Endodermal cell (in vitro differentiated cells): ENCODE measurements around the gene DIRAS1. TPM values are rescaled to one million over a fixed set of nuclear protein-coding genes. Genes with fewer than 3 reads are reported as not detected.

Experiments
- DNase-seq: peaks from one replicate; pipeline ENCODE4 v3.0.0-alpha.2; 2017
- H3K27ac ChIP-seq: 2 replicates; pipeline ENCODE4 v1.5.1; 2013; ENCODE audit warnings: mild to moderate bottlenecking, low read depth, low read length, moderate library complexity
- H3K27me3 ChIP-seq: 2 replicates; pipeline ENCODE4 v1.6.1; 2013; ENCODE audit warnings: mild to moderate bottlenecking, low read length, moderate library complexity; ENCODE audit not compliant: insufficient read depth, control insufficient read depth, poor library complexity, severe bottlenecking
- H3K36me3 ChIP-seq: 2 replicates; pipeline ENCODE4 v1.7.0; 2013; ENCODE audit warnings: mild to moderate bottlenecking, low read length, moderate library complexity; ENCODE audit not compliant: control insufficient read depth, insufficient read depth
- H3K4me1 ChIP-seq: one replicate; pipeline ENCODE4 v1.7.0; 2013; ENCODE audit warnings: low read length; ENCODE audit not compliant: control insufficient read depth, insufficient read depth
- H3K4me3 ChIP-seq: 2 replicates; pipeline ENCODE4 v1.5.1; 2013; ENCODE audit warnings: mild to moderate bottlenecking, low read length, moderate library complexity
- H3K9ac ChIP-seq: 2 replicates; pipeline ENCODE4 v1.6.1; 2013; ENCODE audit warnings: mild to moderate bottlenecking, low read length, moderate library complexity; ENCODE audit not compliant: poor library complexity, severe bottlenecking; ENCODE audit errors: extremely low read depth
- H3K9me3 ChIP-seq: 2 replicates; pipeline ENCODE4 v1.6.1; 2013; ENCODE audit warnings: mild to moderate bottlenecking, low read length, moderate library complexity; ENCODE audit not compliant: control insufficient read depth
- H3K27ac Mint-ChIP-seq: 2 replicates; pipeline ENCODE4 v1.8.0; 2020; ENCODE audit warnings: mixed read lengths
- H3K27me3 Mint-ChIP-seq: 2 replicates; pipeline ENCODE4 v1.8.0; 2021; ENCODE audit warnings: mild to moderate bottlenecking, mixed read lengths; ENCODE audit not compliant: insufficient read depth
- H3K36me3 Mint-ChIP-seq: 2 replicates; pipeline ENCODE4 v1.8.0; 2020; ENCODE audit warnings: low read depth, mixed read lengths
- H3K4me1 Mint-ChIP-seq: 2 replicates; pipeline ENCODE4 v1.8.0; 2020; ENCODE audit warnings: mixed read lengths
- H3K4me3 Mint-ChIP-seq: 2 replicates; pipeline ENCODE4 v1.8.0; 2020; ENCODE audit warnings: mild to moderate bottlenecking, moderate library complexity, mixed read lengths
- H3K9me3 Mint-ChIP-seq: 2 replicates; pipeline ENCODE4 v1.8.0; 2020; ENCODE audit warnings: mild to moderate bottlenecking, mixed read lengths
- WGBS, 2 experiments: methylation state at CpG; one replicate each; pipeline versions ENCODE4 v1.1.5 to v1.1.7; 2013; ENCODE audit warnings: missing lambda C conversion rate in 2 of 2, mixed read lengths in 1 of 2; ENCODE audit not compliant: insufficient coverage in 1 of 2, insufficient read length in 1 of 2; 5-methylcytosine and 5-hydroxymethylcytosine counted together
- total RNA-seq, 2 donors: library from RNA; stranded (reverse); fragmentation: NEBNext Ultra II Directional in 1 of 2; extraction: Animal tissue kit (Norgen Biotek cat#: 25700) in 1 of 2; gene quantifications; 2 replicates in 1 of 2; 3 replicates in 1 of 2; pipeline ENCODE4 v1.2.1, GENCODE V29; 2021
- TF ChIP-seq, protein P1 (sequence below): fragments of 200-600 bp; sonication (generic); conservative IDR thresholded peaks from 2 replicates; pipeline ENCODE4 v1.5.0; 2021; ENCODE audit warnings: antibody characterized with exemption, mild to moderate bottlenecking

DIRAS1 gene
- total RNA-seq, 2 donors from 2014 or later: 4.7 to 8.4 TPM

DNA sequence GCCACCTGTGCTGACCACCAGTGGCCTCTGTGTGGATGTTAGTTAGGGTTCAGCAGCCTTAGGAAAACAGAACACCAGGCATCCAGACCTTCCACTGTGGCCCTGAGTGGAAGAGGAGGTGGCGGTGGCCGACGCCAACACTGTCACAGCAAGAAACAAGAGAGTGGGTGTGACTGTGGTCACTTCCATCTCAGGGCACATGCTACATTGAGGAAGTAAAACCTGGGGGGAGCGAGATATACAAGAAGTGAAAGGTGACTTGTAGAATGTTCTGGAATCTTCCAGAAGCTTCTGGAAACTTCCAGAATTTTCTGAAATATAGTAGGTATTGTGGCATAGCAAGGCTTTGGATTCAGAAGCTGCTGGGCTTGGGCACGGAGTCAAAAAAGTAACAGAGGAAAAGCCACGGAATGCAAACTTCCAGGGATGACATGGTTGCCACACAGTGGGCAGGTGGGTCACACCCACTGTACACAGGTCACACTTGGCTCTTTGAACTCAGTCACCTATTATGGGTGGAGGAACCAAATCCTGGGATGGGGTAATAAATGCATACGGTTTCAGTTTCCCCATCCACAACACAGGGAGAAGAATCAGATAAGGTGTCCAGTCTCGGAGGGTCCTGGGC is 43.0 kb downstream of the DIRAS1 start:
- H3K4me3 Mint-ChIP-seq: no peak overlapping the region
- no peak for DNase-seq
- H3K36me3 Mint-ChIP-seq: peaks cover 15% of the 10 kb centered on the region

DNA sequence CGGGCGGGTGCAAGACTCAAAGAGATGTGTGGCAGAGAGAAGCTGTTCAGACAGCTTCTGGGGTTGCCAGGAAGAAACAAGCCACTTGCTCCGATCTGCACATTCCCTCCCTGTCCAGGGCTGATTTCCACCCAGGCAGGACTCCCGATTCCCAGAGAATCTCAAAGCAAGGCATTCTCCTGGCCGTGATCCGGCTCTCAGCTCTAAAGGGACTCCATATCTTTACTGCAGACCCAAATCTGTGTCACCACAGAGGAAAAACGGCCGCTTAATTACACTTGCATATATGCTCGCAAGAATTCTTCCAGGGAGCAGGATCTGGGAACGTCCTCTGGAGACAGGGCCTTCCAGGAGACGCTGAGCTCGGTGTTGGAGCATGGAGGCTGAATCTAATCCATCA is 44.3 kb downstream of the DIRAS1 start:
- no peak overlapping the region for H3K27ac Mint-ChIP-seq
- no peak overlapping the region for H3K4me3 Mint-ChIP-seq
- no peaks in the 10 kb centered on the region for H3K27me3 ChIP-seq
- no peak overlapping the region for H3K27ac ChIP-seq
- H3K9me3 Mint-ChIP-seq: peaks cover 6% of the 10 kb centered on the region
- H3K4me3 ChIP-seq: no peak overlapping the region
- DNase-seq: no peak
- H3K27me3 Mint-ChIP-seq: peaks cover 10% of the 10 kb centered on the region
- H3K36me3 ChIP-seq: no peaks in the 10 kb centered on the region
- WGBS, 2 experiments: 88 to 92% methylated on average over 8 to 12 of the region's 12 CpGs
- H3K4me1 Mint-ChIP-seq: no peaks in the 10 kb centered on the region
- H3K9ac ChIP-seq: no peak overlapping the region
- peaks cover 15% of the 10 kb centered on the region for H3K36me3 Mint-ChIP-seq
- H3K4me1 ChIP-seq: no peaks in the 10 kb centered on the region
- H3K9me3 ChIP-seq: no peaks in the 10 kb centered on the region
- TF ChIP-seq, protein P1, sequence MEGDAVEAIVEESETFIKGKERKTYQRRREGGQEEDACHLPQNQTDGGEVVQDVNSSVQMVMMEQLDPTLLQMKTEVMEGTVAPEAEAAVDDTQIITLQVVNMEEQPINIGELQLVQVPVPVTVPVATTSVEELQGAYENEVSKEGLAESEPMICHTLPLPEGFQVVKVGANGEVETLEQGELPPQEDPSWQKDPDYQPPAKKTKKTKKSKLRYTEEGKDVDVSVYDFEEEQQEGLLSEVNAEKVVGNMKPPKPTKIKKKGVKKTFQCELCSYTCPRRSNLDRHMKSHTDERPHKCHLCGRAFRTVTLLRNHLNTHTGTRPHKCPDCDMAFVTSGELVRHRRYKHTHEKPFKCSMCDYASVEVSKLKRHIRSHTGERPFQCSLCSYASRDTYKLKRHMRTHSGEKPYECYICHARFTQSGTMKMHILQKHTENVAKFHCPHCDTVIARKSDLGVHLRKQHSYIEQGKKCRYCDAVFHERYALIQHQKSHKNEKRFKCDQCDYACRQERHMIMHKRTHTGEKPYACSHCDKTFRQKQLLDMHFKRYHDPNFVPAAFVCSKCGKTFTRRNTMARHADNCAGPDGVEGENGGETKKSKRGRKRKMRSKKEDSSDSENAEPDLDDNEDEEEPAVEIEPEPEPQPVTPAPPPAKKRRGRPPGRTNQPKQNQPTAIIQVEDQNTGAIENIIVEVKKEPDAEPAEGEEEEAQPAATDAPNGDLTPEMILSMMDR: no peak

More for the DNA sequence above, 43.0 kb downstream of the DIRAS1 start:
- H3K9ac ChIP-seq: no peak overlapping the region
- no peak overlapping the region for H3K27ac ChIP-seq
- no peaks in the 10 kb centered on the region for H3K4me1 Mint-ChIP-seq
- TF ChIP-seq, protein P1: no peak
- H3K9me3 ChIP-seq: no peaks in the 10 kb centered on the region
- peaks cover 10% of the 10 kb centered on the region for H3K27me3 Mint-ChIP-seq
- no peaks in the 10 kb centered on the region for H3K27me3 ChIP-seq
- no peaks in the 10 kb centered on the region for H3K36me3 ChIP-seq
- 94 to 97% methylated on average over 5 to 8 of the region's 8 CpGs for WGBS, 2 experiments
- no peak overlapping the region for H3K4me3 ChIP-seq
- peaks cover 6% of the 10 kb centered on the region for H3K9me3 Mint-ChIP-seq
- no peak overlapping the region for H3K27ac Mint-ChIP-seq
- H3K4me1 ChIP-seq: no peaks in the 10 kb centered on the region

DNA sequence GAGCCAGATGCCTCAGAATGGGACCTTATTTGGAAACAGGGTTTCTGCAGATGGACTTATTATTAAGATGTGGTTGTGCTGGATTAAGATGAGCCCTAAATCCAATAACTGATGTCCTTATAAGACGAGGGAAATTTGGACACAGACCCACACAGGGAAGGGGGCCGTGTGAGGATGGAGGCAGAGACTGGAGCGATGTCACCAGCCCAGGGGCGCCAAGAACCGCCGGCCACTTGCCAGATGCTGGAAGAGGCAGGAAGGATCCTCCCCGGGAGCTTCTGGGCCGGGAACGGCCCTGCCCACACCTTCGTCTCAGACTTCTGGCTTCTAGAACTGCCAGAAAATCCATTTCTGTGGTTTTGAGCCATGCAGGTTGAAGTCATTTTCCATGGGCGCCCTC is 45.3 kb downstream of the DIRAS1 start:
- H3K9me3 ChIP-seq: no peaks in the 10 kb centered on the region
- H3K9ac ChIP-seq: no peak overlapping the region
- H3K4me3 Mint-ChIP-seq: no peak overlapping the region
- peaks cover 1% of the 10 kb centered on the region for H3K9me3 Mint-ChIP-seq
- peaks cover 10% of the 10 kb centered on the region for H3K27me3 Mint-ChIP-seq
- H3K36me3 ChIP-seq: no peaks in the 10 kb centered on the region
- H3K27ac ChIP-seq: no peak overlapping the region
- no peak overlapping the region for H3K27ac Mint-ChIP-seq
- no peak for DNase-seq
- H3K36me3 Mint-ChIP-seq: peaks cover 10% of the 10 kb centered on the region
- no peak overlapping the region for H3K4me3 ChIP-seq
- H3K27me3 ChIP-seq: no peaks in the 10 kb centered on the region
- 80 to 84% methylated on average over 11 of the region's 11 CpGs for WGBS, 2 experiments
- TF ChIP-seq, protein P1: no peak
- H3K4me1 Mint-ChIP-seq: no peaks in the 10 kb centered on the region
- H3K4me1 ChIP-seq: no peaks in the 10 kb centered on the region
